Measurements from ENCODE around the gene NCAPH2.
"Not testable (repeated sequence)": the region's sequence is repeated elsewhere in the genome, so short reads cannot be mapped to it uniquely, and the experiment has no call there.

The NCAPH2 gene

DNA sequence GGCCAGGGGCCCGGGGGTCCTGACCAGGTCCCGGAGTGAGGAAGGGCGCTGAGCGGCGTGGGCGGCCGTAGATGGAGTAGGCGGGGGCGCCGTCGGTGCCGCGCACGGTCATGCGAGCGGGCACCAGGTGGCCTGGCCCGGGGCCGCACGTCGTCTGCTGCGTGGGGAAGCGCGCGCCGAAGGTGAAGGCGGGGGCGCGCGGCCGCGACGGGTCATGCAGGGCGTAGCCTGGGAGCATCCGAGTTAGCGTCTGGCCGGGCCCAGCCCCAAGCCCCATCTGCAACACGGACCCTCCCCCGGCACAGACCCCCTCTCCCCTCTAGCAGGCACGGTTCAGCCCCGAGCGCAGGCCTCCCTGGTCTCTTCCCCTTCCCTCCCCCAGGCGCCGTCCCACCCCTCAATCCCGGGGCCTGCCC lies 23.5 kb downstream of the NCAPH2 start:
- DNase-seq = no peak

DNA sequence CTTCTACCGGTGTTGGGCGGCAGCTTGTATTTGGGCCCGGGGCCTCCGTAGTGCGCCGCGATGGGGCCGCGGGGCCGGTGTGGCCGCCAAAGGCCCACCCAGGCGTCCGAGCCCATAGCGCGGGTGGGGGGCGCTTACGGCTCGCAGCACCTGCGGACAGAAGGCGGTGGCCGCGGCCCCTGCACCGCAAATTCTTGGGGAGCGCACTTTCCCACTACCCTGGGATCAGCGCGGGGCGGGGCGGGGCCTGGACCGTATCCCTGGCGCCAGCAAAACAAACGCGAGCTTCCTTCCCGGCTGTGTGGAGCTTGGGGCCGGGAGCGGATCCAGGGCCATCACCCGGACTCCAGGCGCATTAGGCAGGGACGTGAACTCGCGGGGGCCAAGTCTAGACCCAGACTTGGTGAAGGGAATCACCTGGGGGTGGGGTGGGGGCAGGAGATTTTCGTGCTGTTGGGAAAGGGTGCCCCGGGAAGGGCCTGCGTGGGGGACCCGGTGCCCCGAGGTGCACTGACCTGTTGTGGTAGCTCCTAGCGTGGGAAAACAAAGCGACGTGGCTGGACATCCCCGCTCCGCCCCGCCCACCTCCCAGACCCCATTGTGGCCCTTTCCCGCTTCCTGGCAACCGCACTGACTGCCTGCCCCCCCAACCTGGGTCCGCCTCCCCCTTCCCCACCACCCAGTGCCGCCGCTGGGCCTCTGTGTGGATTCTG lies 24.1 kb downstream of the NCAPH2 start:
- no peak for DNase-seq

DNA sequence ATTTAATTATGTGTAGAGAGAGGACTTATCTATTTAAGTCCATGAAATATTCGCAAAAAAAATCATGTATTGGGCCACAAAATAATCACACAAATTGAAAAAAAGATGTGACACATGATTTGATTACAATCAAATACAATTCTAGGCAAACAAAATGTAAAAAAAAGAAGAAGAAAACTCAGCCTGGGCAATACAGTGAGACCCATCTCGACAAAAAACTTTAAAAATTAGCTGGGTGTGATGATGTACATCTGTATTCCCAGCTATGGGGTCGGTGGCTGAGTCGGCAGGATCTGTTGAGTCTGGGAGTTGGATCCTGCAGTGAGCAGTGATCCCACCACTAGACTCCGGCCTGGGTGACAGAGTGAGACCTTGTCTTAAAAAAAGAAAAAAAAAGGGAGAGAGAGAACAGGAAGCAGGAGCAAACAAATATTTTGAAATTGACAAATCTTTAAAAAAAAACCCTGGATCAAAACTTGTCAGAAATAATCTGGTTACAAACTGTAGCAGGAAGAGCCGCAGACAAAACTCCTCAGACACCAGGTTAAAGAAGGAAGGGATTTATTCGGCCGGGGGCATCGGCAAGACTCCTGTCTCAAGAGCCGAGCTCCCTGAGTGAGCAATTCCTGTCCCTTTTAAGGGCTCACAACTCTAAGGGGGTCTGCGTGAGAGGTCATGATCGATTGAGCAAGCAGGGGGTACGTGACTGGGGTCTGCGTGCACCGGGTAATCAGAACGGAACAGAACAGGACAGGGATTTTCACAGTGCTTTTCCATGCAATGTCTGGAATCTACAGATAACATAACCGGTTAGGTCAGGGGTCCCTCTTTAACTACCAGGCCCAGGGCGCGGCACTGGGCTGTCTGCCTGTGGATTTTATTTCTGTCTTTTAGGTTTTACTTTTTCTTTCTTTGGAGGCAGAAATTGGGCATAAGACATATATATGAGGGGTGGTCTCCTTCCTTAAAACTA lies 25.1 kb downstream of the NCAPH2 start:
- no peak for DNase-seq

DNA sequence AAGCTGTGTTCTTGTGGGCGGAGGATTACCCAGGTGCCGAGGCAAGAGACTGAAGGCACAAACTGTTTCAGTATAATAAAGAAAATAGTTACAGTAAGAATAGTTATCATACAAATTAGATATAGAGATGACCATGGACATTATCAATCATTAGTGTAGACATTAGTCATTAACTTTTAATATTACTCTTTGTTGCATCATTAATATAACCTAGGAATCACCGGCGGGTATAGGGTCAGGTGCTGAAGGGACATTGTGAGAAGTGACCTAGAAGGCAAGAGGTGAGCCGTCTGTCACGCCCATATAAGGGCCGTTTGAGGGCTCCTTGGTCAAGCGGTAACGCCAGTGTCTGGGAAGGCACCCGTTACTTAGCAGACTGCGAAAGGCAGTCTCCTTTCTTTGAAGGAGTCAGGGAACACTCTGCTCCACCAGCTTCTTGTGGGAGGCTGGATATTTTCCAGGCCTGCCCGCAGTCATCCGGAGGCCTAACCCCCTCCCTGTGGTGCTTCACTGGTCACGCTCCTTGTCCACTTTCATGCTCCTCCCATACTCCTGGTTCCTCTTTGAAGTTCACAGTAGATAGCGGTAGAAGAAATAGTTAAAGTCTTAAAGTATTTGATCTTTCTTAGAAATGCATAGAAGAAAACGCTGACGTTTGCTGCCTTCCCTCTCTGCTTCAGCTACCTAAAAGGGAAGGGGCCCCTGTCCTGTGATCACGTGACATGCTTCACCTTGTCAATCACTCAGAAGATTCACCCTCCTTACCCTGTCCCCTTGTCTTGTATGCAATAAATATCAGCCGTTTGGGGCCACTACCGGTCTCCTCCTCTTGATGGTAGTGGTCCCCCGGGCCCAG lies 26.1 kb downstream of the NCAPH2 start:
- DNase-seq = not testable (repeated sequence)

DNA sequence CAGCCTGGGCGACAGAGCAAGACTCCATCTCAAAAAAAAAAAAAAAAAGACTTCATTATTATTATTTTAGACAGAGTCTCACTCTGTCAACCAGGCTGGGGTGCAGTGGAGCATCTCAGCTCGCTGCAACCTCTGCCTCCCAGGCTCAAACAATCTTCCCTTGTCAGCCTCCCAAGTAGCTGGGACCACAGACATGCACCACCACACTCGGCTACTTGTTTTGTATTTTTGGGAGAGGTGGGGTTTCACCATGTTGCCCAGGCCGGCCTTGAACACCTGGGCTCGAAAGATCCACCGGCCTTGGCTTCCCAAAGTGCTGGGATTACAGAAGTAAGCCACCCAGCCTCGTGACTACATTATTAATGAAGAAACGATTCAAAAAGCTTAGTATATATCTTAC lies 27.1 kb downstream of the NCAPH2 start:
- no peak for DNase-seq

DNA sequence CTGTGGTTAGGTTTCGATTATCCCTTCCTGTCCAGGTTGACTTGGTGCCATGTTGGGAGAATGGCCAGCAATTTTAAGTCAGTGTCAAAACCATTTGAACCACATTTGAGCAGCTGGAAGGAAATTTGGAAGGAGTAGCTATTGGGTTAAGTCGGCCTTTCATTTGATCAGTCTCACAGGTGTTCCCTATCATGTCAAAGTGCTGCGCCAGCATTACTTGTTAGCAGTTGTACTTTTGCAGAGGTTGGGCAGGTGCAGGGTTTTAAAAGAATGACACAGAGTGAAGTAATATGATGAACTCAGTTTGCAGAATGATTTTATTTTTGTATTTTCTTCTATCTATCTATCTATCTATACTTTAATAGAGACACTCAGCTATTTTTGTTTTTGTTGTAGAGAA lies 28.2 kb downstream of the NCAPH2 start:
- DNase-seq = no peak

DNA sequence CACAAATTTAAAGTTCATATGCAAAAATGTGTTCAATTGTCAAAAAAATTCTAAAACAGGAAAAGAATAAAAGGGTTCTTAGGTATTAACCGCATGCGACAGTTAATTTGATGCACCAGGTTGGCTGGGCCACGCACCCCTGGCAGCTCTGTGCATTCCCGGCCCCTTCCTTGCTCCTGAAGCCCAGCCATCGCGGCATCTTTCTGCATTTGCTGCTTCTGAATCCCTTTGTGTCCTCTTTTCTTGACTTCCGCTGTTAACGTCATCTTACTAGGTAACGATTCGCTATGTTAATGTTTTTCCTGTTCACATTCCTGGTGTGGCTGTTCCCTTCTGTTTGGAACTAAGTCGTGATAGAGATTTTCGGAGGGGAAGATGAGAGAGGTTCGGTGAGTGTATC lies 29.7 kb downstream of the NCAPH2 start:
- DNase-seq = no peak

DNA sequence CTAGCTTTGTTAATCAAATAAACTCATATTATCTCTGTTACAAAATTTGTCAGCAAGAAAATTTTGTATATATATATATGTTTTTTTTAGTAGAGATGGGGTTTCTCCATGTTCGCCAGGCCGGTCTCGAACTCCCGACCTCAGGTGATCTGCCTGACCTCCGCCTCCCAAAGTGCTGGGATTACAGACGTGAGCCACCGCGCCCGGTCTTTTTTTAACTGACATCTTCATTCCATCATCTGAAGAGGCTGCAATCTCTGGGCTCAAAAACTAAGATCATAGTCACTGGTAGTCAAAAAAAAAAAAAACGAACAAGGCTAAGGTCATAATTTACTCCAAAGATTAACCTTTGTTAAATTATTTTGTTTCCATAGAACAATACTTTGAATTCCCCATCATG lies 32.4 kb downstream of the NCAPH2 start:
- no peak for DNase-seq

DNA sequence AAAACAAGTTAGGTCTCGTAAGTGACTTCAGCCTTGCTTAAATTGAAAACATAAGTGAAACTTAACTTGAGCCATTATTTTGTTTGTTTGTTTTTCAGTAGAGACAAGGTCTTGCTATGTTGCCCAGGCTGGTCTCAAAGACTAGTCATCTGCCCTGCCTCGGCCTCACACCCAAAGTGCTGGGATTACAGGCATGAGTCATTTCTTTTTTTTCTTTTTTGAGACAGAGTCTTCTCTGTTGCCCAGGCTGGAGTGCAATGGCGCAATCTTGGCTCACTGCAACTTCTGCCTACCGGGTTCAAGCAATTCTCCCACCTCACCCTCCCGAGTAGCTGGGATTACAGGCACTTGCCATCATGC lies 33.6 kb downstream of the NCAPH2 start:
- DNase-seq = not testable (repeated sequence)

DNA sequence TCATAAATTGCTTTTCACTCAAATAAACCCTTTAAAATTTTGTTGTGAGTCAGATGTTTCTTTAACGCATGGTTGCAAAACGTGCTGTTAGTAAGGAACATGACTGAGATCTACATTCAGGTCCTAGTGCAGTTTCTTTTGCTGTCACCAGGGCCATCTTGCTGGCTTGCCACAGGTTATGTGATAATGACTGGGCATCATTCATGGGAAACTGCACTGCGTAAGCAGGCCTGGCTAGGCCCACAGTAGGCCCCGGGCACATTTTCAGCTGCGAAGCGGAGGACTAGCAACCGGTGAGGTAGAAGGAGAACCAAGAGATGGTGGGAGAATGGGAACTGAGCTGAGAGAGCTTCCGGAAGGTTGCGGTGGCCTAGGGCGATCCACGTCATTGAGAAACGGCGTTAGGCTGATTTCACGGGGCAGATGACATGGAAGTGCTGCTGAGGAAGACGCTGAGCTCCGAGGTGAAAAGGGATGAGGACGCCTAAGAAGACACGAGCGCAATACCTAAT lies 34.4 kb downstream of the NCAPH2 start:
- DNase-seq = no peak

DNA sequence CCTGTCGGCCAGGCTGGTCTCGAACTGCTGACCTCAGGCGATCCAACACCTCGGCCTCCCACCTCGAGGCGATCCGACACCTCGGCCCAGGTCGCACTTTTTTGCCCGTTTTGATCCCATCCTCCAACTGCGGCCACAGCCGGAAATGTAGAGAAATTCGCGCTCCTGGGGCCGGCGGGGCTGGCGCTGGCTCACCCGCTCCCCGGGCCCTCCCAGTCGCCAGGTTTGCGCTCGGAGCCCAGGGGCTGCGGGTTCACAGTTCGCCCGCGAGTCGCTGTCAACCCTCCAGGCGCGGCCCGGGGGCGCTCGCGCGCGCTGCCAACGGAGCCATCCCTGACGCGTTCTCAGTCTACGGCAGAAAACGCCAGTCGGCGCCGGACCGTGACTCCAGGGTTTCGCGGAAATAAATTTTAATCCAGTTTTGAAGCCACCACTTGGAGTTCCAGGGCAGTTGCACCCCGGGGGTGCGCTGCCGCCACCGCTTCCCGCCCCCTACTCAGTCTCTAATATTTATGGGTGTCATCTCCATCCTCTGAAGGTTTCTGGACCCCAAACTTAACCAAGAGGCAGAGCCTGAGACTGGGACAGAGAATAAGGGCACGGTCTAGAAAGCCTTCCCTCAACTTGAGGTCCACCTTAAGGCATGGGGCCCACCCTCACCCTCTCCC lies 36.2 kb downstream of the NCAPH2 start:
- DNase-seq = no peak

DNA sequence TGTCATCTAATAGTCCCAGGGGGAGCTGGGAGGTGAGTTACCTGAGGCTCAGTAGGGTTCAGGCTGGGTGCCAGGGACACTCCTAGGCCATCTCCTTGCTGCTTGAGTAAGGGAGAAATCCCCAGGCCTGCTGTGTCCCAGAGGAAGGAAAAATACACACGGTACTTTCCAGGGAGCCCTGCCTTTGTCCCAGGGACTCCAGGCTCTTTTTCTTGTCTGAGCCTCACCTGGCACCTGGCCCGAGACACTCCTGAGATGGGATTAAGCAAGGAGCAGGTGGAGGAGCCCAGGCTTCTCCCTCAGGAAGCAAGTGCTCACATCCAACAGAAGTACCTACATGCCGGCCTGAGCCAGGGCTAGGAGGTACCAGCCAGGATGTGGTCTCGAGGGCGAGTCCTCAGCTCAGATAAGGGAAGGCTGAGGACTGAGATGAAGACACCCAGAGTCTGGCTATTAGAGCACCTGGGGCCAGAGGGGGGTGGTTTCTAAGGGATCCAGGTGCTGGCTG lies 36.8 kb downstream of the NCAPH2 start:
- DNase-seq = no peak

DNA sequence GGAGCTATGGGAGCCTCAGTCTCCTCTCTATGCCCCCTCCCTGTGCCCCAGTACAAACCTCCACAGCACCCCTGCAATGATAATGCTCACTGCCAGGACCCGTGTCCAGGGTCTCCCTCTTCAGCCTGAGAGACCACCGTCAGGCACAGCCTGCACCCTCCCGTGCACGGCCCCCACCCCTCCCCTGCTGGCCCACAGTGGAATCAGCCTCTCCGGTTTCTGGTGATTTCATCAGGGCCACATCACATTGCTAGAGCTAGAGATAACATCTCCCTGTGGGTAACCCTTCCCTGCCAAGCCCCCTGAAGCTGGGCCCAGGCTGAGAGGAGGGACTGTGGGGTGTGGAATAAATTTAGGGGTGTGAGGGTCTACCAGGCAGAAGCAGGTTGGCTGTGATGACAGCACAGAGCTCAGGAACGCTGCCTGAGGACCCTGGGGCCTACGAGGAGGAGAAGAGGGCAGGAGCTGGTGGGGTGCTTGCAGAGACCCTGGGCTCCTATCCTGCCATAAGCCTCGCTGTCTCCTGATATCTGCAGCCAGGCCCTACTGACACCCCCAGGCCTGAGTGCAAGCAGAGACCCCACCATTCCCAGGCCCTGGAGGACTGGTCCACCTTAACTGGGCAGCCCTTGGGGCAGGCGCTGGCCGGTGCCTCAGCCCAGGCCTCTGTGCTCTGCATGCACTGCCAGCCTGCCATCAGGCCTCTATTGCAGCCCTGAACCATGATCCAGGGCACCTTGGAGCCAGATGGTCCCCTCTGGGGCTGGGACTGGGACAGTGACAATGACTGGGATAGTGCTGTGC lies 37.7 kb downstream of the NCAPH2 start, which contains the start of gene KLHDC7B:
Gene KLHDC7B, plus strand, starts transcription at position 378 of the 804 bp plus-strand sequence. Its CDS starts 345 bp downstream, at position 723.
- no peak for DNase-seq

DNA sequence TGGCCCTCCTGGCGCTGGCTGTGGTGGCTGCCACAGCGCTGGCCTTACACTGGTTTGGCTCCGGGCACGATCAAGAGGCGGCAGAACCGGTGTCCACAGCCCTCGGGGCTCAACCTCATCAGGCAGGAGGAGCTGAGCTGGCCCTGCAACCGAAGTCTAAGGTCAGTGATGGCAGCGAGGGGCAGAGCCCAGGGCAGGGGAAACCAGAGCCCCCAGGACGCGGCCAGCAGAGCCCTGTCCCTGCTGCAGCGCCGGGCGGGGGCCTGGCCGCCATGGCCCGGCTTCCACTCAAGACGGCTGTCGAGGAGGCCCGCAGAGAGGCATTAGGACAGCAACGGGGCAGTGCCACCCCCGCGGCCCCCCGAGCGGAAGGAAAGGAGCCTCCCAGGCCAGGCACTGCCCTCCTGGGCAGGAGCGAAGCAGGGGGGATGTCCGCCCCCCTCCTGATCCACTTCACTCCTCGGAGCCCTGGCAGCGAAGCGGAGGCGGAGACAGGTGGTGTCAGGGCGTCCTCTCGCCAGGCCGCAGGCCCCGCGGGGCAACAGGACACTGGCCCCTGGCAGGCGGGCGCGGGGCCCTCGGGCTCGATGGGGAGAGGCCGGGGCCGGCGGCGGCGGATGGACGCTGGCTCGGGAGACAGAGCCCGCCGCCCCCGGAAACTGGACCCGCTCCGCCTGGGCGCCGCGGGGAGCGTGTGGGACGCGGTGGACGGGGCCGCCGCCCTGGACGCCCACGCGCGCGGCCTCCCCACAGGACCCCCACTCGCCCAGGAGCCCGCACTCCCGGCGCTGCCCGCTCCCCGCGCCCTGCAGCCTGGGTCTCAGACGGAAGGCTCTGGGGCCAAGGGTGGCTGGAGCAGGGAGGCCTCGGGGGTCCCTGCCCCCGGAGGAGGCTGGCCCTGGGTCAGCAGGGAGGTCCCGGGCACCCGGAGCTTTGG lies 38.6 kb downstream of the NCAPH2 start:
- no peak for DNase-seq

DNA sequence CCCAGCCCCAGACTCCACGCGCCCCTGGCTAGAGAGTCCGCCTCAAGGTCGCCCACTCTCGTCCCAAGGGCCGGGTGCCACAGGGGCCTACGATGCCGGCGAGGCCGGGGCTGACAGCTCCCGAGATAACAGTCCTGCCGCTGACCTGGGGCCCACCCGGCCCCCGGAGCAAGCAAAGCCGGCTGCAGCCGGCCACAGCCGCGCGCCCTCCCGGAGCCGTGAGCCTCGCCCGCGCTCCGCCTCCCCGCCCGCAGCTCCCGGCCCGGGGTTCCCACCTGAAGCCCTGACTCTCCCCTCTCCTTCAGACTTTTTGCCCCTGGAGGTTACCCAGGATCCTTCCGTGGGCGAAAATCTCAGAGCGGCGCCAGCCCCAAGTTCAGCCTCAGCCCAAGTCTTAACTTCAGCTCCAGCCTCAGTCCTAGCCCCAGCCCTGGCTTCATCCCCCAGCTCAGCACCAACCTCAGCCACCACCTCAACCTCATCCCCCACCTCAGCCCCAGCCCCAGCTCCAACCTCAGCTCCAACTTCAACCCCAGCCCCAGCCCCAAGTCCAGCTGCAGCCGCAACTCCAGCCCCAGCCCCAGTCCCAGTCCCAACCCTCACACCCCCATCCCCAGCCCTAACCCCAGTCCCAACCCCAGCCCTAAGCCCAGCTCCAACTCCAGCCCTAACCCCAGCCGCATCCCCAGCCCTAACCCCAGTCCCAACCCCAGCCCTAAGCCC lies 39.4 kb downstream of the NCAPH2 start:
- no peak for DNase-seq

DNA sequence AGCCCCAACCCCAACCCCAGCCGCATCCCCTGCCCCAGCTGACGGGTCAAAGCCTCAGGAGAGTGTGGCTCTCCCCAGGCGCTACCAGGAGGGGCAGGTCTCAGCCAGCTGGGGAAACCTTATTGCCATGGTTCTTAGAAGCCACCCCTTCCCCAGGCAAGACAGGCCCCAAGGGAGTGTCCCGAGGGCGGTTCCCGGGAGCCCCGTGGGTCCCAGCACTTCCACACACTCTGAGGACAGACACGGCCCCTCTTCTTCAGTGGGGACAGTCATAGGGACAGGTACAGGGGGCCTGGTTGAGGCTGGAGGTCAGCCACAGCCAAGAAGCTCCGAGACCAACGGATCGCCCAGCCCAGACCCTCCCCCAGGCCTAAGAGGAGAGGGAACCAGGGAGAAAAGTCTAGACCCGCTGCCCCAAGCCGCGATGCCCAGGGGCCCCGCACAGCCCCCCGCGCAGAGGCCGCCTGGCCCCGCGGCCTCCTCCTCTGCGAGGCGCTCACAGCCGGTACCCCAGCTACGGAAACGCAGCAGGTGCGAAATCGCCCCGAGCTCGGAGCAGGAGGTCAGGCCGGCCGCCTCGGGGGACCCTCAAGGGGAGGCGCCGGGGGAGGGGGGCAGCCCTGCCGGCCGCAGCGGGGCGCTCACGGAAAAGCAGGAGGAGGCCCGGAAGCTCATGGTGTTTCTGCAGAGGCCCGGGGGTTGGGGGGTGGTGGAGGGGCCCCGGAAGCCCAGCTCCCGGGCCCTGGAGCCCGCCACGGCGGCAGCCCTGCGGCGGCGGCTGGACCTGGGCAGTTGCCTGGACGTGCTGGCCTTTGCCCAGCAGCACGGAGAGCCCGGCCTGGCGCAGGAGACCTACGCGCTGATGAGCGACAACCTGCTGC lies 40.3 kb downstream of the NCAPH2 start:
- DNase-seq = no peak

DNA sequence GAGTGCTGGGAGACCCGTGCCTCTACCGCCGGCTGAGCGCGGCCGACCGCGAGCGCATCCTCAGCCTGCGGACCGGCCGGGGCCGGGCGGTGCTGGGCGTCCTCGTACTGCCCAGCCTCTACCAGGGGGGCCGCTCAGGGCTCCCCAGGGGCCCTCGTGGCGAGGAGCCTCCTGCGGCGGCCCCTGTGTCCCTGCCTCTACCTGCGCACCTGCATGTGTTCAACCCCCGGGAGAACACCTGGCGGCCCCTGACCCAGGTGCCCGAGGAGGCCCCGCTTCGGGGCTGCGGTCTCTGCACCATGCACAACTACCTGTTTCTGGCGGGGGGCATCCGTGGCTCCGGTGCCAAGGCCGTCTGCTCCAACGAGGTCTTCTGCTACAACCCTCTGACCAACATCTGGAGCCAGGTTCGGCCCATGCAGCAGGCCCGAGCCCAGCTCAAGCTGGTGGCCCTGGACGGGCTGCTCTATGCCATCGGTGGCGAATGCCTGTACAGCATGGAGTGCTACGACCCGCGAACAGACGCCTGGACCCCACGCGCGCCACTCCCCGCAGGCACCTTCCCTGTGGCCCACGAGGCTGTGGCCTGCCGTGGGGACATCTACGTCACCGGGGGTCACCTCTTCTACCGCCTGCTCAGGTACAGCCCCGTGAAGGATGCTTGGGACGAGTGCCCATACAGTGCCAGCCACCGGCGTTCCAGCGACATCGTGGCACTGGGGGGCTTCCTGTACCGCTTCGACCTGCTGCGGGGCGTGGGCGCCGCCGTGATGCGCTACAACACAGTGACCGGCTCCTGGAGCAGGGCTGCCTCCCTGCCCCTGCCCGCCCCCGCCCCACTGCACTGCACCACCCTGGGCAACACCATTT lies 41.1 kb downstream of the NCAPH2 start:
- DNase-seq = no peak

Measured in NCI-H187 treated with DMSO at 0.1 percent for 48 hours (cell line).